Skeletal muscle tissue (tissue), 4 donors: ENCODE measurements around the gene ZNF419. TPM values are rescaled to one million over a fixed set of nuclear protein-coding genes. Genes with fewer than 3 reads are reported as not detected.
"Not testable (repeated sequence)": the region's sequence is repeated elsewhere in the genome, so short reads cannot be mapped to it uniquely, and the experiment has no call there.

Source experiments
- H3K27ac ChIP-seq: one replicate; pipeline ENCODE4 v1.7.0; 2013; ENCODE audit warnings: mild to moderate bottlenecking, low read depth, low read length, inconsistent platforms
- H3K27me3 ChIP-seq, 3 donors: one replicate each; pipeline ENCODE4 v1.7.0; 2013; ENCODE audit warnings: low read length in 3 of 3; ENCODE audit not compliant: control insufficient read depth in 3 of 3, insufficient read depth in 3 of 3
- H3K36me3 ChIP-seq, 3 donors: one replicate each; pipeline ENCODE4 v1.7.0; 2013; ENCODE audit warnings: low read length in 3 of 3; ENCODE audit not compliant: control insufficient read depth in 3 of 3, insufficient read depth in 3 of 3
- H3K4me1 ChIP-seq, 3 donors: one replicate each; pipeline ENCODE4 v1.7.0; 2013; ENCODE audit warnings: low read length in 3 of 3, mild to moderate bottlenecking in 3 of 3; ENCODE audit not compliant: control insufficient read depth in 3 of 3, insufficient read depth in 3 of 3
- H3K4me3 ChIP-seq, 3 donors: one replicate each; pipeline ENCODE4 v1.7.0; 2013; ENCODE audit warnings: low read length in 3 of 3
- H3K9ac ChIP-seq, 3 donors: one replicate each; pipeline ENCODE4 v1.7.0; 2013; ENCODE audit warnings: low read length in 3 of 3, mild to moderate bottlenecking in 3 of 3, moderate library complexity in 2 of 3, low read depth in 1 of 3
- H3K9me3 ChIP-seq, 3 donors: one replicate each; pipeline ENCODE4 v1.7.0; 2013; ENCODE audit warnings: low read length in 3 of 3; ENCODE audit not compliant: control insufficient read depth in 3 of 3
- total RNA-seq: library from RNA; depleted of rRNA; stranded (reverse); fragments of >200 nt; gene quantifications from one replicate; pipeline ENCODE4 v1.2.3, GENCODE V29; 2014
- donor health status: Osteomylitis.

Gene ZNF419
- total RNA-seq, 1 donor from 2014 or later, result 9.9 TPM

- Histone ChIP-seq H3K9me3 (peaks cover 28 to 44% (median 31%) of the 10 kb centered on the region in 3 donors), H3K36me3 (peaks cover 37 to 43% (median 41%) of the 10 kb centered on the region in 3 donors), H3K4me3 (peak within 1 kb of the TSS; percentile 93 to 97 (median 95)), H3K27me3 (no peaks in the 10 kb centered on the region), H3K9ac (peak within 1 kb of the TSS; percentile 89 to 94 (median 93)), H3K27ac (peak within 1 kb of the TSS; percentile 72), H3K4me1 (peaks cover 9 to 21% (median 10%) of the 10 kb centered on the region in 3 donors)
These were observed 10.2 kb upstream of the ZNF419 start, which contains the start of gene ZNF772 for GRCh38 chr19:57477191-57478008. Gene ZNF772 (minus strand): TSS chr19:57477566. CDS start chr19:57477309, 257 bp downstream.

DNA sequence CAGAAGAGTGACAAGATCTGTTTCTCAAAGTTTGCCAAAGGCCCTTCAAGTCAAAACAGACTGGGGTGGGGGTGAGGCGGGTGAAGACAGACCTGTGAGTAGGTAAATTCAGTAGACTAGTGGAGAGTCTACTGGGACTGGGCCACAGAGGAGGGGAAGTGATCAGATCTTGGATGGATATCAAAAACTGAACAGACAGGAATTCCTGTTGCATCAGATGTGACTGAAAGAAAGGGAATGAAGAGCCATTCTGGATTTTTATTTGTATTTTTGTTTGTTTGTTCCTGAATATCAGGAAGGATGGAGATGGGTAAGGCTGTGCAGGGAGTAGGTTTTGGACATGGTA is 722 bp downstream of the ZNF419 start:
- Histone ChIP-seq H3K4me3 (peak overlapping the region; percentile 21 to 42 (median 38)), H3K9ac (peak overlapping the region in 1 of 3 donors; percentile 26)

DNA sequence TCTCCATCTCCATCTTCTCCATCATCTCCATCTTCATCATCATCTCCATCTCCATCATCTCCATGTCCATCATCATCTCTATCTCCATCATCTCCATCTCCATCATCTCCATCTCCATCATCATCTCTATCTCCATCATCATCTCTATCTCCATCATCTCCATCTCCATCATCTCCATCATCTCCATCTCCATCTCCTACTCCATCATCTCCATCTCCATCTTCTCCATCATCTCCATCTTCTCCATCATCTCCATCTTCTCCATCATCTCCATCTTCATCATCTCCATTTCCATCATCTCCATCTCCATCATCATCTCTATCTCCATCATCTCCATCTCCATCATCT is 11.8 kb downstream of the ZNF419 start:
- not testable (repeated sequence) for H3K9ac ChIP-seq, H3K27ac ChIP-seq, H3K4me1 ChIP-seq, H3K27me3 ChIP-seq
- peaks cover 0 to 11% (median 0%) of the 10 kb centered on the region in 3 donors for H3K9me3 ChIP-seq
- peak overlapping the region in 2 of 3 donors; percentile 88 to 90 for H3K4me3 ChIP-seq
- H3K36me3 ChIP-seq, result peaks cover 6 to 16% (median 12%) of the 10 kb centered on the region in 3 donors

More for the DNA sequence above, 722 bp downstream of the ZNF419 start:
- not testable (repeated sequence) for H3K27ac ChIP-seq, H3K9me3 ChIP-seq, H3K4me1 ChIP-seq, H3K27me3 ChIP-seq
- H3K36me3 ChIP-seq, result peaks cover 19 to 27% (median 25%) of the 10 kb centered on the region in 3 donors

- Histone ChIP-seq H3K9me3 (peaks cover 0 to 13% (median 0%) of the 10 kb centered on the region in 3 donors), H3K27ac (peak within 1 kb of the TSS; percentile 82), H3K36me3 (peaks cover 8 to 15% (median 14%) of the 10 kb centered on the region in 3 donors), H3K9ac (peak within 1 kb of the TSS; percentile 75 to 92 (median 91)), H3K4me3 (peak within 1 kb of the TSS; percentile 65 to 90 (median 88))
- H3K4me1 ChIP-seq, H3K27me3 ChIP-seq: not testable (repeated sequence)
These were observed 12.3 kb downstream of the ZNF419 start, which contains the start of gene ZNF773 for GRCh38 chr19:57499680-57500395. Gene ZNF773 (plus strand): TSS chr19:57499938. CDS start chr19:57500081, 143 bp downstream.

GRCh38 chr19:57500400-57500799 is 12.8 kb downstream of the ZNF419 start:
- Histone ChIP-seq H3K9me3 (peaks cover 0 to 16% (median 0%) of the 10 kb centered on the region in 3 donors), H3K36me3 (peaks cover 11 to 20% (median 17%) of the 10 kb centered on the region in 3 donors), H3K4me3 (peak overlapping the region; percentile 54 to 65 (median 62)), H3K9ac (peak overlapping the region; percentile 38 to 64 (median 43))
- H3K4me1 ChIP-seq, H3K27me3 ChIP-seq, H3K27ac ChIP-seq: not testable (repeated sequence)

DNA sequence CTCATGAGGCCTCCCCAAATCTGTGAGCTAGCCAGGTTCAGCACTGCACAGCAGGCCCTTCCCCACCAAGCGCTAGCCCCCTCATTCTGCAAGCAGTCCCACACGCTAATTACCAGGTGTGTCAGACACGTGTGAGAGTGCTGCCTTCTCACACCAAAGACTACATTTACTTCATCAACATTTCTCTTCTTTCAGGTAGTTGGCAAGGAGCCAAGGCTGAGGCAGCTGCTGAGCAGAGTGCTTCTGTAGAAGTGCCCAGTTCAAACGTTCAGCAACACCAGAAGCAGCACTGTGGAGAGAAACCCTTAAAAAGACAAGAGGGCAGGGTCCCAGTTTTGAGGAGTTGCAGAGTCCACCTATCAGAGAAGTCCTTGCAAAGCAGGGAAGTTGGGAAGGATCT is 18.6 kb downstream of the ZNF419 start:
- no peak overlapping the region for H3K27ac ChIP-seq
- H3K27me3 ChIP-seq, result no peaks in the 10 kb centered on the region
- peaks cover 0 to 3% (median 0%) of the 10 kb centered on the region in 3 donors for H3K4me1 ChIP-seq
- H3K36me3 ChIP-seq, result peaks cover 36 to 43% (median 37%) of the 10 kb centered on the region in 3 donors
- peak overlapping the region in 1 of 3 donors; percentile 38 for H3K4me3 ChIP-seq
- H3K9me3 ChIP-seq, result peaks cover 0 to 13% (median 0%) of the 10 kb centered on the region in 3 donors
- no peak overlapping the region for H3K9ac ChIP-seq

GRCh38 chr19:57511484-57511883 is 23.9 kb downstream of the ZNF419 start:
- no peak overlapping the region for H3K9ac ChIP-seq
- H3K9me3 ChIP-seq, result peaks cover 3 to 17% (median 12%) of the 10 kb centered on the region in 3 donors
- H3K27me3 ChIP-seq, result no peaks in the 10 kb centered on the region
- H3K36me3 ChIP-seq, result peaks cover 37 to 51% (median 39%) of the 10 kb centered on the region in 3 donors
- no peak overlapping the region for H3K27ac ChIP-seq
- no peaks in the 10 kb centered on the region for H3K4me1 ChIP-seq
- H3K4me3 ChIP-seq, result peak overlapping the region in 1 of 3 donors; percentile 31

GRCh38 chr19:57512845-57513244 is 25.3 kb downstream of the ZNF419 start:
- Histone ChIP-seq H3K4me3 (peak overlapping the region in 1 of 3 donors; percentile 55), H3K27me3 (no peaks in the 10 kb centered on the region), H3K9me3 (peaks cover 3 to 15% (median 12%) of the 10 kb centered on the region in 3 donors), H3K4me1 (no peaks in the 10 kb centered on the region), H3K9ac (no peak overlapping the region), H3K27ac (no peak overlapping the region), H3K36me3 (peaks cover 30 to 44% (median 33%) of the 10 kb centered on the region in 3 donors)

GRCh38 chr19:57515255-57515654 is 27.7 kb downstream of the ZNF419 start:
- Histone ChIP-seq H3K27ac (no peak overlapping the region), H3K9me3 (peaks cover 3 to 13% (median 12%) of the 10 kb centered on the region in 3 donors), H3K9ac (no peak overlapping the region), H3K27me3 (no peaks in the 10 kb centered on the region), H3K4me3 (no peak overlapping the region), H3K36me3 (peaks cover 28 to 52% (median 30%) of the 10 kb centered on the region in 3 donors), H3K4me1 (no peaks in the 10 kb centered on the region)
